ENCODE results near the gene TOMT.
"Not testable (repeated sequence)": the region's sequence is repeated elsewhere in the genome, so short reads cannot be mapped to it uniquely, and the experiment has no call there.

TOMT gene

GRCh38 chr11:72132646-72133045 is 26.9 kb downstream of the TOMT start:
- Histone ChIP-seq H3K23ac (ENCODE audit: low read length) (no peak overlapping the region), H3K27ac (ENCODE audit: low read depth, low read length) (no peak overlapping the region), H3K9ac (ENCODE audit: low read length) (no peak overlapping the region), H3K4me3 (ENCODE audit: low read depth, low read length) (no peak overlapping the region), H3K36me3 (ENCODE audit: control insufficient read depth in 1 of 2, insufficient read depth in 2 of 2, low read length in 2 of 2) (no peaks in the 10 kb centered on the region), H3K18ac (ENCODE audit: low read length) (no peak overlapping the region), H4K8ac (ENCODE audit: low read depth, low read length) (no peak overlapping the region), H4K12ac (ENCODE audit: low read depth, low read length) (no peak overlapping the region), H2BK12ac (ENCODE audit: low read length) (no peak overlapping the region), H3K9me3 (ENCODE audit: insufficient read depth, low read depth, low read length) (peaks cover 8% of the 10 kb centered on the region), H3K4me1 (ENCODE audit: control insufficient read depth in 1 of 2, insufficient read depth in 2 of 2, low read length in 2 of 2) (no peaks in the 10 kb centered on the region), H2BK5ac (ENCODE audit: low read depth, low read length, poor library complexity) (no peak overlapping the region), H3K4me2 (ENCODE audit: low read length) (no peak overlapping the region), H3K79me1 (ENCODE audit: low read length) (no peaks in the 10 kb centered on the region), H3K14ac (ENCODE audit: low read length) (no peak overlapping the region), H2AK5ac (ENCODE audit: low read length) (no peak overlapping the region), H4K91ac (ENCODE audit: low read depth, low read length) (no peak overlapping the region), H2BK120ac (ENCODE audit: insufficient read depth, low read length, poor library complexity) (no peak overlapping the region), H3K27me3 (ENCODE audit: insufficient read depth, low read length) (no peaks in the 10 kb centered on the region), H2AFZ (ENCODE audit: insufficient read depth, low read length, poor library complexity) (no peak overlapping the region), H3K79me2 (ENCODE audit: control insufficient read depth, insufficient read depth, low read length, poor library complexity) (no peaks in the 10 kb centered on the region), H3K4ac (ENCODE audit: low read depth, low read length) (no peak overlapping the region)
- no peak for DNase-seq
- WGBS (ENCODE audit: extremely low coverage, insufficient coverage, insufficient read length), result no CpG with 5 or more reads among the region's 2 CpGs

DNA sequence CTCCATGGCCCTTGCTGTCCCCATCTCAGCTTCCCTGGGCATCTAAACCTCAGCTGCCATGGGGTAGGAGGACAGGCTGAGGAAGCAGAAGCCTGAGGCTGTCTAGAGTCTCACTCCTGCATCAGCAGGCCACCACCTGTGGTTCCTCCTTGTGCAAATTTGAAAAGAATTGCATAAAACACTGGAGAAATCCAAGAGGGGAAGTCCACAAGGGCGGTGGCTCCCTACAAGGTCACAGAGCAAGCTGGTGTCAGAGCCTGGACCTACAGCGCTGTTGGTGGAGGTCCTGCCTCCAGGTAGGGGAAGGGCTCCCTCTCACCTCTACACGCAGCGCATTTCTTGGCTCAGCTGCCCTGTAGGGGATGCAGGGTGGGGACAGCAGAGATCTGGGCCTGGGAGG is 29.7 kb downstream of the TOMT start, which contains the start of gene FOLR3:
TSS of gene FOLR3 (plus strand) at position 253 of the 400 bp plus-strand sequence. CDS start 228 bp downstream, outside the sequence.
- H3K79me1 ChIP-seq (ENCODE audit: low read length); H3K18ac ChIP-seq (ENCODE audit: low read length); H3K79me2 ChIP-seq (ENCODE audit: control insufficient read depth, insufficient read depth, low read length, poor library complexity); H3K4me1 ChIP-seq (ENCODE audit: control insufficient read depth in 1 of 2, insufficient read depth in 2 of 2, low read length in 2 of 2); H4K12ac ChIP-seq (ENCODE audit: low read depth, low read length); H3K4me3 ChIP-seq (ENCODE audit: low read depth, low read length); H2BK12ac ChIP-seq (ENCODE audit: low read length); H3K27ac ChIP-seq (ENCODE audit: low read depth, low read length); H4K8ac ChIP-seq (ENCODE audit: low read depth, low read length); H3K9ac ChIP-seq (ENCODE audit: low read length); H3K36me3 ChIP-seq (ENCODE audit: control insufficient read depth in 1 of 2, insufficient read depth in 2 of 2, low read length in 2 of 2); H3K9me3 ChIP-seq (ENCODE audit: insufficient read depth, low read depth, low read length); H3K27me3 ChIP-seq (ENCODE audit: insufficient read depth, low read length); H3K4ac ChIP-seq (ENCODE audit: low read depth, low read length); H4K91ac ChIP-seq (ENCODE audit: low read depth, low read length); H2BK120ac ChIP-seq (ENCODE audit: insufficient read depth, low read length, poor library complexity); DNase-seq; H3K14ac ChIP-seq (ENCODE audit: low read length); H2AFZ ChIP-seq (ENCODE audit: insufficient read depth, low read length, poor library complexity); H2AK5ac ChIP-seq (ENCODE audit: low read length); H2BK5ac ChIP-seq (ENCODE audit: low read depth, low read length, poor library complexity); H3K23ac ChIP-seq (ENCODE audit: low read length); H3K4me2 ChIP-seq (ENCODE audit: low read length): not testable (repeated sequence)
- no CpG with 5 or more reads among the region's 4 CpGs for WGBS (ENCODE audit: extremely low coverage, insufficient coverage, insufficient read length)

GRCh38 chr11:72135891-72136683 is 30.4 kb downstream of the TOMT start:
- Histone ChIP-seq H3K4ac (ENCODE audit: low read depth, low read length) (no peak overlapping the region), H2BK120ac (ENCODE audit: insufficient read depth, low read length, poor library complexity) (no peak overlapping the region), H3K18ac (ENCODE audit: low read length) (no peak overlapping the region), H2BK5ac (ENCODE audit: low read depth, low read length, poor library complexity) (no peak overlapping the region), H3K4me2 (ENCODE audit: low read length) (no peak overlapping the region), H4K91ac (ENCODE audit: low read depth, low read length) (no peak overlapping the region), H3K4me1 (ENCODE audit: control insufficient read depth in 1 of 2, insufficient read depth in 2 of 2, low read length in 2 of 2) (no peaks in the 10 kb centered on the region), H3K9ac (ENCODE audit: low read length) (no peak overlapping the region), H3K79me2 (ENCODE audit: control insufficient read depth, insufficient read depth, low read length, poor library complexity) (no peaks in the 10 kb centered on the region), H3K27ac (ENCODE audit: low read depth, low read length) (no peak overlapping the region), H4K8ac (ENCODE audit: low read depth, low read length) (no peak overlapping the region), H4K12ac (ENCODE audit: low read depth, low read length) (no peak overlapping the region), H3K79me1 (ENCODE audit: low read length) (no peaks in the 10 kb centered on the region), H2AK5ac (ENCODE audit: low read length) (no peak overlapping the region), H3K4me3 (ENCODE audit: low read depth, low read length) (no peak overlapping the region), H3K27me3 (ENCODE audit: insufficient read depth, low read length) (no peaks in the 10 kb centered on the region), H3K23ac (ENCODE audit: low read length) (no peak overlapping the region), H3K14ac (ENCODE audit: low read length) (no peak overlapping the region), H3K9me3 (ENCODE audit: insufficient read depth, low read depth, low read length) (peaks cover 4% of the 10 kb centered on the region), H3K36me3 (ENCODE audit: control insufficient read depth in 1 of 2, insufficient read depth in 2 of 2, low read length in 2 of 2) (no peaks in the 10 kb centered on the region), H2AFZ (ENCODE audit: insufficient read depth, low read length, poor library complexity) (no peak overlapping the region), H2BK12ac (ENCODE audit: low read length) (no peak overlapping the region)
- WGBS (ENCODE audit: extremely low coverage, insufficient coverage, insufficient read length), result no CpG with 5 or more reads among the region's 14 CpGs
- no peak for DNase-seq

DNA sequence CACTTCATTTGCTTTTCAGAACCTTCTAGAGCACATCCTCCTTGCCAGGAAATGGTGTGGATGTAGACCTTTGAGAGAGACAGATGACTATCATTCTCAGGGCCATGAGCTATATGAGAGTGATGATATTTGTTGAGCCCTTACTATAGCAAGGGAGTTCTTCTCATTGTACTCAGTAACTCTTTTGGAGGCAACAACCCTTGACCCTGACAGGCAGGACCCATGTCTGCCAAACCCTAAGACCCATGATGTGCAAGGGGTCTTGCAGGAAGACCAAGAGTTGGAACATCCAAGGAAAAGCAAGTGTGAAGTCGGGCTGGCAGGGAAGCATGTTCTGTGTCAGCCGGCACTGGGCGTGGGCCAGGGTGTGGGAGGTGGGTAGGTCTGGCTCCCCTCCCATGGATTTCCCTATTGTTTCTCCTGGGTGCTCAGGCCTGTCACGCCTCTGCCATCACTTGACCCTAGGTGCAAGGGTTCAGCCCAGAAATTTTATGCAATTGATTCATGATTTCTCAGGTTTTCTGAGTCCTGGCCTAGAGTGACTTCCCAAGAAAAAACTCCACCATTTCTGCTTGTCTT is 31.0 kb downstream of the TOMT start:
- Histone ChIP-seq H2BK12ac (ENCODE audit: low read length) (no peak overlapping the region), H2AK5ac (ENCODE audit: low read length) (no peak overlapping the region), H2BK120ac (ENCODE audit: insufficient read depth, low read length, poor library complexity) (no peak overlapping the region), H3K9me3 (ENCODE audit: insufficient read depth, low read depth, low read length) (peaks cover 4% of the 10 kb centered on the region), H3K9ac (ENCODE audit: low read length) (no peak overlapping the region), H3K4ac (ENCODE audit: low read depth, low read length) (no peak overlapping the region), H3K23ac (ENCODE audit: low read length) (no peak overlapping the region), H3K14ac (ENCODE audit: low read length) (no peak overlapping the region), H2BK5ac (ENCODE audit: low read depth, low read length, poor library complexity) (no peak overlapping the region), H4K8ac (ENCODE audit: low read depth, low read length) (no peak overlapping the region), H3K36me3 (ENCODE audit: control insufficient read depth in 1 of 2, insufficient read depth in 2 of 2, low read length in 2 of 2) (no peaks in the 10 kb centered on the region), H3K79me1 (ENCODE audit: low read length) (no peaks in the 10 kb centered on the region), H4K12ac (ENCODE audit: low read depth, low read length) (no peak overlapping the region), H2AFZ (ENCODE audit: insufficient read depth, low read length, poor library complexity) (no peak overlapping the region), H3K4me1 (ENCODE audit: control insufficient read depth in 1 of 2, insufficient read depth in 2 of 2, low read length in 2 of 2) (no peaks in the 10 kb centered on the region), H3K18ac (ENCODE audit: low read length) (no peak overlapping the region), H3K27ac (ENCODE audit: low read depth, low read length) (no peak overlapping the region), H3K4me2 (ENCODE audit: low read length) (no peak overlapping the region), H3K79me2 (ENCODE audit: control insufficient read depth, insufficient read depth, low read length, poor library complexity) (no peaks in the 10 kb centered on the region), H3K27me3 (ENCODE audit: insufficient read depth, low read length) (no peaks in the 10 kb centered on the region), H4K91ac (ENCODE audit: low read depth, low read length) (no peak overlapping the region), H3K4me3 (ENCODE audit: low read depth, low read length) (no peak overlapping the region)
- DNase-seq, result no peak
- WGBS (ENCODE audit: extremely low coverage, insufficient coverage, insufficient read length), result no CpG with 5 or more reads among the region's 4 CpGs
